ENCODE results near the gene ATP8A2.

The ATP8A2 gene

DNA sequence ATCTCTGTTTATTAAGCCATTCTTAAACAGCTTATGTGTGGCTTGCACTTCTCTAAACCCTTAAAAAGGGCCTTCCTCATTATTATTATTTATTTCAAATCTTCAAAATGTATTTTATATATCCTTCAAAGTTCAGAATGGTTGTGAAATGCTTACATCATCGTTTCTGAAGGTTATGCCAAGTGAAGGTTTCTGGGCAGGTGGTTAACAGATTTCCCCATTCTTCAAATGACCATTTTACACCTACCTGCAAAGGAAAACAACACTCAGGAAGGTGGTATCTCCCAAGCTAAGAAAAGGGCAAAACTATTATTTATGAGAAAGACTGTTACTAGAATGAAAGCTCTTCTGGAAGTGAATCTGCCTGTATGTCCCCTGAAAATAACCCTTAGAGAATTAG, 488.5 kb downstream of the ATP8A2 start:
- Histone ChIP-seq H3K27me3 (replicated peaks; ENCODE audit: control insufficient read depth, insufficient read depth, low read length) (no peaks in the 10 kb centered on the region), H3K36me3 (ENCODE audit: control insufficient read depth, insufficient read depth, low read length) (no peaks in the 10 kb centered on the region), H3K4me3 (replicated peaks; ENCODE audit: low read depth, low read length) (no peak overlapping the region)
- DNase-seq (ENCODE audit: extremely low read depth, insufficient read length), result no peak
- no peak for TF ChIP-seq CTCF (IDR thresholded peaks at IDR 0.05; ENCODE audit: insufficient read depth, low read length, poor library complexity, severe bottlenecking)

GRCh38 chr13:25860862-25861261, 489.1 kb downstream of the ATP8A2 start:
- DNase-seq (ENCODE audit: extremely low read depth, insufficient read length), result no peak
- H3K4me3 ChIP-seq (replicated peaks; ENCODE audit: low read depth, low read length), result no peak overlapping the region
- H3K27me3 ChIP-seq (replicated peaks; ENCODE audit: control insufficient read depth, insufficient read depth, low read length), result no peaks in the 10 kb centered on the region
- TF ChIP-seq CTCF (IDR thresholded peaks at IDR 0.05; ENCODE audit: insufficient read depth, low read length, poor library complexity, severe bottlenecking), result no peak
- H3K36me3 ChIP-seq (ENCODE audit: control insufficient read depth, insufficient read depth, low read length), result no peaks in the 10 kb centered on the region

- Histone ChIP-seq H3K27me3 (replicated peaks; ENCODE audit: control insufficient read depth, insufficient read depth, low read length) (no peaks in the 10 kb centered on the region), H3K4me3 (replicated peaks; ENCODE audit: low read depth, low read length) (no peak overlapping the region), H3K36me3 (ENCODE audit: control insufficient read depth, insufficient read depth, low read length) (no peaks in the 10 kb centered on the region)
- no peak for TF ChIP-seq CTCF (IDR thresholded peaks at IDR 0.05; ENCODE audit: insufficient read depth, low read length, poor library complexity, severe bottlenecking)
- DNase-seq (ENCODE audit: extremely low read depth, insufficient read length), result no peak
These were observed 490.4 kb downstream of the ATP8A2 start for GRCh38 chr13:25862156-25862555.

GRCh38 chr13:25864116-25864515, 492.3 kb downstream of the ATP8A2 start:
- no peak for DNase-seq (ENCODE audit: extremely low read depth, insufficient read length)
- peaks cover 2% of the 10 kb centered on the region; the same call in 1 of the 2 replicates for H3K27me3 ChIP-seq (replicated peaks; ENCODE audit: control insufficient read depth, insufficient read depth, low read length)
- no peak overlapping the region for H3K4me3 ChIP-seq (replicated peaks; ENCODE audit: low read depth, low read length)
- H3K36me3 ChIP-seq (ENCODE audit: control insufficient read depth, insufficient read depth, low read length), result no peaks in the 10 kb centered on the region
- no peak for TF ChIP-seq CTCF (IDR thresholded peaks at IDR 0.05; ENCODE audit: insufficient read depth, low read length, poor library complexity, severe bottlenecking)

DNA sequence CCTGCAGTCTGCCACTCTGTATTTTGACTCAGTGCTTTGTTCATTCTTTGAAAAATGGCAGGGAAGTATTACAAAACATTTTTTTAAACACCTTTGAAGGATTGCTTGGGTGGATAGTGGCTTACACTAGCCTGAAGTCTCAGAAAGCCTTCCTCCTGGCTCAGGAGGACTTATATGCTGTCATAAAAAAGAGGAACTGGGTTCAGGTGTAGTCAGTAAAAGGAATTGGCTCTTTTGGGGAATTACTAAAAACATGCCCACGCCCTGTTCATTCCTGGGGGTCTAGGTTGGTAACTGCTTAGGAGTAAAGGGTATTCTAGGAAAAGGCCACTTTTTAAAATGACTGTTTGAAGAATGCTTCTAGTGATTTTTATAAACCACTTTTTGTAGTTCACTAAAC, 493.2 kb downstream of the ATP8A2 start:
- H3K27me3 ChIP-seq (replicated peaks; ENCODE audit: control insufficient read depth, insufficient read depth, low read length), result peaks cover 2% of the 10 kb centered on the region; the same call in 1 of the 2 replicates
- H3K36me3 ChIP-seq (ENCODE audit: control insufficient read depth, insufficient read depth, low read length), result no peaks in the 10 kb centered on the region
- no peak overlapping the region for H3K4me3 ChIP-seq (replicated peaks; ENCODE audit: low read depth, low read length)
- TF ChIP-seq CTCF (IDR thresholded peaks at IDR 0.05; ENCODE audit: insufficient read depth, low read length, poor library complexity, severe bottlenecking), result no peak
- no peak for DNase-seq (ENCODE audit: extremely low read depth, insufficient read length)

GRCh38 chr13:25865391-25865790, 493.6 kb downstream of the ATP8A2 start:
- Histone ChIP-seq H3K27me3 (replicated peaks; ENCODE audit: control insufficient read depth, insufficient read depth, low read length) (peaks cover 2% of the 10 kb centered on the region; the same call in 1 of the 2 replicates), H3K36me3 (ENCODE audit: control insufficient read depth, insufficient read depth, low read length) (no peaks in the 10 kb centered on the region), H3K4me3 (replicated peaks; ENCODE audit: low read depth, low read length) (no peak overlapping the region)
- no peak for TF ChIP-seq CTCF (IDR thresholded peaks at IDR 0.05; ENCODE audit: insufficient read depth, low read length, poor library complexity, severe bottlenecking)
- no peak for DNase-seq (ENCODE audit: extremely low read depth, insufficient read length)

All from GM06990 (cell line).